HEK293 (cell line): ENCODE results near the gene SYT5.

Experiments used
- PRDM10 ChIP-seq: fragments of 450-650 bp; formaldehyde crosslinking; IDR thresholded peaks from 2 replicates; pipeline ENCODE4 v1.5.1; 2016; ENCODE audit warnings: missing biosample characterization, missing genetic modification characterization
- PRDM2 ChIP-seq: fragments of 450-650 bp; formaldehyde crosslinking; IDR thresholded peaks from 2 replicates; pipeline ENCODE4 v1.5.1; 2016; ENCODE audit warnings: missing biosample characterization, missing genetic modification characterization, borderline replicate concordance
- WT1 ChIP-seq: fragments of 450-650 bp; formaldehyde crosslinking; IDR thresholded peaks from 2 replicates; pipeline ENCODE4 v1.5.1; 2016; ENCODE audit warnings: missing biosample characterization, missing genetic modification characterization
- ZBTB1 ChIP-seq: fragments of 450-650 bp; formaldehyde crosslinking; IDR thresholded peaks from 2 replicates; pipeline ENCODE4 v1.5.1; 2016; ENCODE audit warnings: missing biosample characterization, missing genetic modification characterization
- ZBTB10 ChIP-seq: fragments of 450-650 bp; formaldehyde crosslinking; IDR thresholded peaks from 2 replicates; pipeline ENCODE4 v1.5.1; 2016; ENCODE audit warnings: missing biosample characterization, missing genetic modification characterization
- ZBTB20 ChIP-seq: fragments of 450-650 bp; formaldehyde crosslinking; IDR thresholded peaks from 2 replicates; pipeline ENCODE4 v1.5.1; 2016; ENCODE audit warnings: missing biosample characterization, missing genetic modification characterization
- ZBTB26 ChIP-seq: fragments of 450-650 bp; formaldehyde crosslinking; optimal IDR thresholded peaks from 2 replicates; pipeline ENCODE3; 2016; ENCODE audit warnings: missing biosample characterization, mild to moderate bottlenecking, missing genetic modification characterization
- ZBTB44 ChIP-seq: fragments of 450-650 bp; IDR thresholded peaks from 2 replicates; pipeline ENCODE4 v1.5.1; 2018; ENCODE audit warnings: missing biosample characterization, mild to moderate bottlenecking, missing genetic modification characterization
- ZBTB6 ChIP-seq: fragments of 450-650 bp; formaldehyde crosslinking; IDR thresholded peaks from 2 replicates; pipeline ENCODE4 v1.5.1; 2017; ENCODE audit warnings: missing biosample characterization, missing genetic modification characterization
- ZNF112 ChIP-seq: fragments of 450-650 bp; formaldehyde crosslinking; IDR thresholded peaks from 2 replicates; pipeline ENCODE4 v1.5.0; 2017; ENCODE audit warnings: missing biosample characterization, missing genetic modification characterization
- ZNF280D ChIP-seq: fragments of 450-650 bp; formaldehyde crosslinking; IDR thresholded peaks from 2 replicates; pipeline ENCODE4 v1.5.1; 2016; ENCODE audit warnings: missing biosample characterization, missing genetic modification characterization
- ZNF350 ChIP-seq: fragments of 450-650 bp; formaldehyde crosslinking; IDR thresholded peaks from 2 replicates; pipeline ENCODE4 v1.5.0; 2017; ENCODE audit warnings: missing biosample characterization, mild to moderate bottlenecking, missing genetic modification characterization
- ZNF391 ChIP-seq: fragments of 450-650 bp; formaldehyde crosslinking; IDR thresholded peaks from 2 replicates; pipeline ENCODE4 v1.5.1; 2016; ENCODE audit warnings: low read depth, missing biosample characterization, missing genetic modification characterization, borderline replicate concordance
- ZNF621 ChIP-seq: fragments of 450-650 bp; formaldehyde crosslinking; IDR thresholded peaks from 2 replicates; pipeline ENCODE4 v1.5.1; 2017; ENCODE audit warnings: missing biosample characterization, missing genetic modification characterization
- ZNF624 ChIP-seq: fragments of 450-650 bp; formaldehyde crosslinking; IDR thresholded peaks from 2 replicates; pipeline ENCODE4 v1.5.1; 2017; ENCODE audit warnings: missing biosample characterization, missing genetic modification characterization
- ZNF664 ChIP-seq: fragments of 450-650 bp; formaldehyde crosslinking; IDR thresholded peaks from 2 replicates; pipeline ENCODE4 v1.5.1; 2016; ENCODE audit warnings: missing biosample characterization, missing genetic modification characterization
- ZNF76 ChIP-seq: fragments of 450-650 bp; formaldehyde crosslinking; IDR thresholded peaks from 2 replicates; pipeline ENCODE4; 2016; ENCODE audit warnings: low read depth, missing biosample characterization, missing genetic modification characterization, borderline replicate concordance

Gene SYT5

GRCh38 chr19:55158848-55159749 is 21.0 kb downstream of the SYT5 start (continued):
- TF ChIP-seq ZBTB26 (tag by site-specific recombination) (no peak), ZNF112 (tag by site-specific recombination) (no peak), PRDM2 (tag by site-specific recombination) (no peak), WT1 (tag by site-specific recombination) (no peak), ZNF280D (tag by site-specific recombination) (no peak), ZBTB10 (tag by site-specific recombination) (peak; percentile 64; the same call in 1 of the 2 replicates), ZNF621 (tag by site-specific recombination) (no peak), ZNF350 (no peak), ZNF624 (tag by site-specific recombination) (no peak), ZNF391 (no peak), ZBTB1 (tag by site-specific recombination) (no peak), ZNF664 (tag by site-specific recombination) (no peak), ZBTB6 (tag by site-specific recombination) (no peak), PRDM10 (tag by site-specific recombination) (peak; percentile 90), ZNF76 (no peak), ZBTB44 (tag by site-specific recombination) (no peak), ZBTB20 (peak; percentile 76)
